ENCODE results near the gene MBTD1. TPM values are rescaled to one million over a fixed set of nuclear protein-coding genes. Genes with fewer than 3 reads are reported as not detected.

Gene MBTD1
- total and polyA plus RNA-seq, 2 of the 8 experiments (the other 6 are each of a cell fraction or from before 2014, with no cell fraction given) = 20.3 to 51.4 TPM

DNA sequence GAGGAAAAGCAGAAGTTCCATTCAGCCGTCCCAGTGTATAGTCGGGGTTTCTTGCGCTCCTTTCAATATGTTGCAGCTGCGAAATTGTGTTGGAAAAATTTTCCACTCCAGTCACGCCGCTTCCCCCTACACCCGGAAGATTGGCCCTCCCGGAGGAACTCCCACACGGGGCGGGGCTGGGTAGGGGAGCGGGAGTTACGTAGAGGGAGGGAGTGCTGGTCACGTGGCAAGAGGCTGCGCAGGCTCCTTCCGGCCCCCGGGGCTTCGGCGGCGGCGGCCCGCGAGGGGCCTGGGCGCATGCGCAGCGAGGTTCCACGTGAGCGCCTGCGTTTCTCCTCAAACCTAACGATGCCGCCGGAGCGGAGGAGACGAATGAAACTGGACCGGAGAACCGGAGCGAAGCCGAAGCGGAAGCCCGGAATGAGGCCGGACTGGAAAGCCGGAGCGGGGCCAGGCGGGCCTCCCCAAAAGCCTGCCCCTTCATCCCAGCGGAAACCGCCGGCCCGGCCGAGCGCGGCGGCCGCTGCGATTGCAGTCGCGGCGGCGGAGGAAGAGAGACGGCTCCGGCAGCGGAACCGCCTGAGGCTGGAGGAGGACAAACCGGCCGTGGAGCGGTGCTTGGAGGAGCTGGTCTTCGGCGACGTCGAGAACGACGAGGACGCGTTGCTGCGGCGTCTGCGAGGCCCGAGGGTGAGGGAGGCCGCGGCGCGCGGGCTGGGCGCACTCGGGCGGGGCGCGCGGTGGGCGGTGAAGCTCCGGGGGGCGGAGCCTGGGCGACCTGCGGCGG lies 581 bp upstream of the MBTD1 start, which contains the start of gene UTP18:
TSS of gene UTP18 (plus strand) at position 310 of the 787 bp plus-strand sequence. CDS start at position 349, 39 bp downstream.
- H3K4me3 ChIP-seq (ENCODE audit: extremely low read depth in 1 of 4, insufficient read depth in 2 of 4, low read depth in 3 of 4, low read length in 4 of 4) = peak within 1 kb of the TSS; percentile 83 to 96 (median 92)
- peak within 1 kb of the TSS; percentile 98 for H4K8ac ChIP-seq (ENCODE audit: extremely low read depth, insufficient read depth, low read length)
- peaks cover 3 to 40% (median 9%) of the 10 kb centered on the region in 4 experiments; a peak in 7 of 8 replicates for H3K36me3 ChIP-seq (ENCODE audit: control insufficient read depth in 2 of 4, insufficient read depth in 4 of 4, low read length in 3 of 4)
- H3K79me2 ChIP-seq (ENCODE audit: control insufficient read depth in 1 of 2, insufficient read depth in 2 of 2, low read length in 2 of 2) = peaks cover 53 to 84% of the 10 kb centered on the region in 2 experiments
- H2BK5ac ChIP-seq (ENCODE audit: low read depth, low read length) = peak within 1 kb of the TSS; percentile 100
- H3K14ac ChIP-seq (ENCODE audit: insufficient read length) = peak within 1 kb of the TSS; percentile 92
- peak within 1 kb of the TSS; percentile 100 for H2BK12ac ChIP-seq (ENCODE audit: low read depth, low read length)
- FAIRE-seq (no peak), DNase-seq (ENCODE audit: low read depth in 1 of 2, low spot score in 2 of 2) (peak; percentile 90 to 94)
- no peak within 1 kb of the TSS; the same call in 1 of the 2 replicates for H2AK5ac ChIP-seq (ENCODE audit: low read depth, low read length)
- peaks cover 13% of the 10 kb centered on the region for H3K23me2 ChIP-seq (ENCODE audit: low read depth, low read length)
- peak within 1 kb of the TSS; percentile 88 for H3K4ac ChIP-seq (replicated peaks; ENCODE audit: insufficient read length, low read depth, low read length)
- peaks cover 15 to 23% of the 10 kb centered on the region in 2 experiments for H4K20me1 ChIP-seq (replicated peaks in 1 of 2; ENCODE audit: control insufficient read depth in 1 of 2, insufficient read depth in 2 of 2, low read length in 2 of 2)
- no peak within 1 kb of the TSS; the same call in 1 of the 2 replicates for H2AFZ ChIP-seq (ENCODE audit: low read length)
- H3K27me3 ChIP-seq (replicated peaks in 1 of 4; ENCODE audit: control insufficient read depth in 3 of 4, extremely low read depth in 1 of 4, insufficient read depth in 3 of 4, low read length in 3 of 4) = no peaks in the 10 kb centered on the region
- H4K91ac ChIP-seq (replicated peaks; ENCODE audit: insufficient read length, low read length) = peak within 1 kb of the TSS; percentile 96
- H3K4me1 ChIP-seq (replicated peaks in 1 of 4; ENCODE audit: control insufficient read depth in 3 of 4, insufficient read depth in 4 of 4, low read length in 3 of 4) = peaks cover 1 to 6% (median 3%) of the 10 kb centered on the region in 4 experiments; a peak in 3 of 7 replicates
- H3K79me1 ChIP-seq (ENCODE audit: low read depth, low read length) = peaks cover 11% of the 10 kb centered on the region; the same call in 1 of the 2 replicates
- CTCF ChIA-PET (ENCODE audit: partially characterized antibody) = no interaction called here
- no peak within 1 kb of the TSS for H2BK20ac ChIP-seq (ENCODE audit: low read length)
- H3K18ac ChIP-seq (ENCODE audit: extremely low read depth, low read length) = peak within 1 kb of the TSS; percentile 99
- no peaks in the 10 kb centered on the region for H3K9me3 ChIP-seq (ENCODE audit: insufficient read depth in 2 of 2, low read depth in 1 of 2, low read length in 1 of 2)
- peak within 1 kb of the TSS; percentile 75 for H3K56ac ChIP-seq (replicated peaks; ENCODE audit: insufficient read length, low read depth, low read length)
- H3K27ac ChIP-seq (ENCODE audit: low read depth, low read length) = peak within 1 kb of the TSS; percentile 98
- peak within 1 kb of the TSS; percentile 94 to 99 (median 98) for H3K9ac ChIP-seq (replicated peaks in 1 of 4; ENCODE audit: extremely low read depth in 1 of 4, low read depth in 3 of 4, low read length in 3 of 4)
- POLR2A ChIA-PET (ENCODE audit: partially characterized antibody) = interaction anchor here (0.6 to 6.2 kb wide), 10 partner anchors 9 to 214 kb away, joined by 3 to 43 read pairs (median 3); partner anchors contain the start of gene NME2
- peak within 1 kb of the TSS; percentile 100; the same call in 1 of the 2 replicates for H2BK15ac ChIP-seq (ENCODE audit: low read length)
- H3K23ac ChIP-seq (ENCODE audit: insufficient read length) = no peak within 1 kb of the TSS
- H2BK120ac ChIP-seq (replicated peaks; ENCODE audit: low read depth, low read length) = no peak within 1 kb of the TSS
- peak within 1 kb of the TSS; percentile 80 to 92 for H3K4me2 ChIP-seq (ENCODE audit: insufficient read depth in 1 of 2, low read depth in 2 of 2, low read length in 2 of 2)
- peak within 1 kb of the TSS; percentile 89 for H4K5ac ChIP-seq (ENCODE audit: insufficient read length, low read depth, low read length)
- WGBS, 2 experiments (ENCODE audit: extremely low coverage in 1 of 2, insufficient coverage in 1 of 2, insufficient read length in 1 of 2, insufficient replicate concordance in 2 of 2, low coverage in 1 of 2, low lambda C conversion rate in 2 of 2, missing lambda C conversion rate in 1 of 2) = 1% methylated on average over 36 of the region's 93 CpGs; no CpG with 5 or more reads in 1 of the 2 experiments
- no peak for TF ChIP-seq MAFK (IDR thresholded peaks at IDR 0.05; ENCODE audit: low read depth, low read length)
- TF ChIP-seq SIX5 (IDR thresholded peaks at IDR 0.05; ENCODE audit: low read depth, low read length) = peak; percentile 38; the same call in 1 of the 2 replicates
- TF ChIP-seq JUND (IDR thresholded peaks at IDR 0.05; ENCODE audit: low read length) = peak; percentile 95
- TF ChIP-seq, protein P1, sequence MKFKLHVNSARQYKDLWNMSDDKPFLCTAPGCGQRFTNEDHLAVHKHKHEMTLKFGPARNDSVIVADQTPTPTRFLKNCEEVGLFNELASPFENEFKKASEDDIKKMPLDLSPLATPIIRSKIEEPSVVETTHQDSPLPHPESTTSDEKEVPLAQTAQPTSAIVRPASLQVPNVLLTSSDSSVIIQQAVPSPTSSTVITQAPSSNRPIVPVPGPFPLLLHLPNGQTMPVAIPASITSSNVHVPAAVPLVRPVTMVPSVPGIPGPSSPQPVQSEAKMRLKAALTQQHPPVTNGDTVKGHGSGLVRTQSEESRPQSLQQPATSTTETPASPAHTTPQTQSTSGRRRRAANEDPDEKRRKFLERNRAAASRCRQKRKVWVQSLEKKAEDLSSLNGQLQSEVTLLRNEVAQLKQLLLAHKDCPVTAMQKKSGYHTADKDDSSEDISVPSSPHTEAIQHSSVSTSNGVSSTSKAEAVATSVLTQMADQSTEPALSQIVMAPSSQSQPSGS (IDR thresholded peaks at IDR 0.05; ENCODE audit: low read length) = no peak
- TF ChIP-seq, protein P2, sequence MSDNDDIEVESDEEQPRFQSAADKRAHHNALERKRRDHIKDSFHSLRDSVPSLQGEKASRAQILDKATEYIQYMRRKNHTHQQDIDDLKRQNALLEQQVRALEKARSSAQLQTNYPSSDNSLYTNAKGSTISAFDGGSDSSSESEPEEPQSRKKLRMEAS (IDR thresholded peaks at IDR 0.05) = peak; percentile 94
- no peak for TF ChIP-seq HDAC6 (IDR thresholded peaks at IDR 0.05; ENCODE audit: low read depth, low read length)
- TF ChIP-seq POLR2AphosphoS5 (IDR thresholded peaks at IDR 0.05; ENCODE audit: low read depth, low read length) = peak; percentile 83; the same call in 1 of the 2 replicates
- TF ChIP-seq, protein P3, sequence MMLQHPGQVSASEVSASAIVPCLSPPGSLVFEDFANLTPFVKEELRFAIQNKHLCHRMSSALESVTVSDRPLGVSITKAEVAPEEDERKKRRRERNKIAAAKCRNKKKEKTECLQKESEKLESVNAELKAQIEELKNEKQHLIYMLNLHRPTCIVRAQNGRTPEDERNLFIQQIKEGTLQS (IDR thresholded peaks at IDR 0.05; ENCODE audit: insufficient read depth, low read depth, low read length) = peak; percentile 82
